T-cell (primary cell): ENCODE measurements around the gene PIK3R6. TPM values are rescaled to one million over a fixed set of nuclear protein-coding genes. Genes with fewer than 3 reads are reported as not detected.

Source experiments
- ATAC-seq, 4 experiments: fragments of 200-7000 bp in 3 of 4; fragments of 150-1000 bp in 1 of 4; cut with Tn5 transposase; replicated peaks in 1 of 4; 1 replicate in 3 of 4; 2 replicates in 1 of 4; pipeline ENCODE4 v1.10.0; 2021; ENCODE audit warnings: moderate library complexity in 3 of 4, mild to moderate bottlenecking in 2 of 4, moderate number of reproducible peaks in 1 of 4
- CTCF ChIA-PET, 2 donors: fragments of 300-600 bp; sonication (Branson Sonifier 250); formaldehyde crosslinking; loops; one replicate each; lab custom pipeline; 2022; ENCODE audit warnings: antibody characterized with exemption in 2 of 2; lab: Charles Lee
- POLR2A ChIA-PET, 2 donors: fragments of 300-600 bp; sonication (Branson Sonifier 250); formaldehyde crosslinking; loops; one replicate each; lab custom pipeline; 2022; ENCODE audit warnings: antibody characterized with exemption in 2 of 2; lab: Charles Lee
- DNase-seq, 35 experiments: peaks; one replicate each; pipeline versions ENCODE4 v3.0.0 to v3.0.0-alpha.2; 2013 to 2023
- H3K27ac ChIP-seq: one replicate; pipeline ENCODE4 v1.5.1; 2013; ENCODE audit warnings: low read length
- H3K27me3 ChIP-seq, 2 experiments: replicated peaks in 1 of 2; 1 replicate in 1 of 2; 2 replicates in 1 of 2; pipeline versions ENCODE4 v1.6.1 to v1.7.0; 2013; ENCODE audit warnings: low read length in 1 of 2, mixed read lengths in 1 of 2; ENCODE audit not compliant: control insufficient read depth in 2 of 2, insufficient read depth in 2 of 2; ENCODE audit errors: extremely low read depth in 1 of 2
- H3K36me3 ChIP-seq, 2 donors: 1 replicate in 1 of 2; 2 replicates in 1 of 2; pipeline versions ENCODE4 v1.6.1 to v1.7.0; 2013; ENCODE audit warnings: low read length in 1 of 2; ENCODE audit not compliant: control insufficient read depth in 2 of 2, insufficient read depth in 1 of 2; ENCODE audit errors: extremely low read depth in 1 of 2
- H3K4me1 ChIP-seq, 2 experiments: 1 replicate in 1 of 2; 2 replicates in 1 of 2; pipeline versions ENCODE4 v1.6.1 to v1.7.0; 2013; ENCODE audit warnings: low read length in 2 of 2, mixed read lengths in 1 of 2; ENCODE audit not compliant: insufficient read depth in 2 of 2, control insufficient read depth in 1 of 2; ENCODE audit errors: extremely low read depth in 1 of 2
- H3K4me3 ChIP-seq, 2 donors: 1 replicate in 1 of 2; 2 replicates in 1 of 2; pipeline versions ENCODE4 v1.5.1 to v1.7.0; 2013; ENCODE audit warnings: mild to moderate bottlenecking in 2 of 2, low read length in 1 of 2, moderate library complexity in 1 of 2; ENCODE audit not compliant: control insufficient read depth in 1 of 2; ENCODE audit errors: extremely low read depth in 1 of 2
- H3K9me3 ChIP-seq: 2 replicates; pipeline ENCODE4 v1.7.0; 2013
- H3K27ac Mint-ChIP-seq, 2 donors: one replicate each; pipeline ENCODE4 v1.8.0; 2020 to 2021; ENCODE audit warnings: mild to moderate bottlenecking in 2 of 2, mixed read lengths in 2 of 2
- H3K27me3 Mint-ChIP-seq, 2 donors: one replicate each; pipeline ENCODE4 v1.8.0; 2021 to 2022; ENCODE audit warnings: mixed read lengths in 2 of 2
- H3K36me3 Mint-ChIP-seq: one replicate; pipeline ENCODE4 v1.8.0; 2021; ENCODE audit warnings: mixed read lengths
- H3K4me1 Mint-ChIP-seq, 3 donors: one replicate each; pipeline ENCODE4 v1.8.0; 2020 to 2022; ENCODE audit warnings: mixed read lengths in 3 of 3, mild to moderate bottlenecking in 1 of 3
- H3K4me3 Mint-ChIP-seq, 3 donors: one replicate each; pipeline ENCODE4 v1.8.0; 2020 to 2022; ENCODE audit warnings: mild to moderate bottlenecking in 3 of 3, mixed read lengths in 3 of 3, moderate library complexity in 3 of 3
- H3K9me3 Mint-ChIP-seq, 3 donors: one replicate each; pipeline ENCODE4 v1.8.0; 2020 to 2022; ENCODE audit warnings: mixed read lengths in 3 of 3
- WGBS: methylation state at CpG from one replicate; pipeline ENCODE4 v1.1.5; 2013; ENCODE audit warnings: missing lambda C conversion rate; ENCODE audit not compliant: insufficient coverage; 5-methylcytosine and 5-hydroxymethylcytosine counted together
- total RNA-seq, 35 experiments: library from RNA in 6 of 35; stranded (reverse) in 6 of 35; fragments of 120-200 nt in 1 of 35; gene quantifications; one replicate each; pipeline versions ENCODE4 v1.2.1 to v1.2.4 and lab custom pipeline; 2013 to 2026

Gene PIK3R6
- total RNA-seq, 5 donors from 2014 or later (not counting 1 experiment from before 2014, with no cell fraction given) = 0.53 to 1.4 (median 0.72) TPM

DNA sequence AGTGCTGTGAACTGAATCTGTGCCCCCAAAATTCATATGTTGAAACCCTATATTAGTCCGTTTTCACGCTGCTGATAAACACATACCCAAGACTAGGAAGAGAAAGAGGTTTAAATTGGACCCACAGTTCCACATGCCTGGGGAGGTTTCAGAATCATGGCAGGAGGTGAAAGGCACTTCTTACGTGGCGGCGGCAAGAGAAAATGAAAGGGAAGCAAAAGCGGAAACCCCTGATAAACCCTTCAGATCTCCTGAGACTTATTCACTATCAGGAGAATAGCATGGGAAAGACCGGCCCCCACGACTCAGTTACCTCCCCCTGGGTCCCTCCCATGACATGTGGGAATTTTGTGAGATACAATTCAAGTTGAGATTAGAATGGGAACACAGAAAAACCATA, 105.5 kb downstream of the PIK3R6 start:
- ChIA-PET CTCF (no interaction called here), POLR2A (no interaction called here)
- Mint-ChIP-seq H3K27ac (no peak overlapping the region), H3K9me3 (peaks cover 0 to 4% (median 0%) of the 10 kb centered on the region in 3 donors), H3K4me3 (no peak overlapping the region), H3K4me1 (no peaks in the 10 kb centered on the region), H3K27me3 (peaks cover 4 to 8% of the 10 kb centered on the region in 2 donors), H3K36me3 (no peaks in the 10 kb centered on the region)
- WGBS = 100% methylated on average over 3 of the region's 8 CpGs
- H3K27me3 ChIP-seq = peaks cover 0 to 18% of the 10 kb centered on the region in 2 experiments
- ATAC-seq = no peak
- no peak for DNase-seq
- H3K9me3 ChIP-seq = no peaks in the 10 kb centered on the region
- H3K36me3 ChIP-seq = no peaks in the 10 kb centered on the region
- H3K4me3 ChIP-seq = no peak overlapping the region
- no peak overlapping the region for H3K27ac ChIP-seq
- H3K4me1 ChIP-seq = no peaks in the 10 kb centered on the region

- H3K27me3 Mint-ChIP-seq = peaks cover 22 to 23% of the 10 kb centered on the region in 2 donors
- H3K4me3 Mint-ChIP-seq = no peak within 1 kb of the TSS
Observed at GRCh38 chr17:8758137-8758596, 109.3 kb downstream of the PIK3R6 start, which contains the start of gene SPDYE4. Gene SPDYE4, minus strand, starts transcription at chr17:8758546. Its CDS starts 164 bp downstream, at chr17:8758382.

GRCh38 chr17:8757189-8757588, 110.3 kb downstream of the PIK3R6 start:
- peaks cover 22 to 23% of the 10 kb centered on the region in 2 donors for H3K27me3 Mint-ChIP-seq
- Histone ChIP-seq H3K4me1 (no peaks in the 10 kb centered on the region), H3K4me3 (no peak overlapping the region), H3K27me3 (peaks cover 0 to 34% of the 10 kb centered on the region in 2 experiments), H3K27ac (no peak overlapping the region), H3K9me3 (no peaks in the 10 kb centered on the region), H3K36me3 (no peaks in the 10 kb centered on the region)
- H3K36me3 Mint-ChIP-seq = no peaks in the 10 kb centered on the region
- ATAC-seq (no peak), DNase-seq (no peak)
- H3K9me3 Mint-ChIP-seq = peaks cover 0 to 4% (median 0%) of the 10 kb centered on the region in 3 donors
- WGBS = 98% methylated on average over 7 of the region's 13 CpGs
- no peaks in the 10 kb centered on the region for H3K4me1 Mint-ChIP-seq
- ChIA-PET POLR2A (interaction anchor here in 1 of 2 donors (0.6 kb wide), 1 partner anchor 118 kb away, joined by 3 read pairs; no protein-coding TSS in a partner anchor), CTCF (interaction anchor here in 1 of 2 donors (1.2 kb wide), 1 partner anchor 29 kb away, joined by 3 read pairs; no protein-coding TSS in a partner anchor)
- no peak overlapping the region for H3K27ac Mint-ChIP-seq
- no peak overlapping the region for H3K4me3 Mint-ChIP-seq

More at GRCh38 chr17:8758137-8758596, 109.3 kb downstream of the PIK3R6 start, which contains the start of gene SPDYE4:
- POLR2A ChIA-PET = no interaction called here
- CTCF ChIA-PET = no interaction called here
- no peaks in the 10 kb centered on the region for H3K36me3 Mint-ChIP-seq
- H3K36me3 ChIP-seq = no peaks in the 10 kb centered on the region
- ATAC-seq = no peak
- no peak within 1 kb of the TSS for H3K27ac Mint-ChIP-seq
- H3K27me3 ChIP-seq = peaks cover 0 to 34% of the 10 kb centered on the region in 2 experiments
- no peak within 1 kb of the TSS for H3K4me3 ChIP-seq
- H3K27ac ChIP-seq = no peak within 1 kb of the TSS
- H3K9me3 Mint-ChIP-seq = peaks cover 0 to 4% (median 0%) of the 10 kb centered on the region in 3 donors
- WGBS = 77% methylated on average over 11 of the region's 15 CpGs
- H3K9me3 ChIP-seq = no peaks in the 10 kb centered on the region
- no peaks in the 10 kb centered on the region for H3K4me1 Mint-ChIP-seq
- H3K4me1 ChIP-seq = no peaks in the 10 kb centered on the region
- no peak for DNase-seq

DNA sequence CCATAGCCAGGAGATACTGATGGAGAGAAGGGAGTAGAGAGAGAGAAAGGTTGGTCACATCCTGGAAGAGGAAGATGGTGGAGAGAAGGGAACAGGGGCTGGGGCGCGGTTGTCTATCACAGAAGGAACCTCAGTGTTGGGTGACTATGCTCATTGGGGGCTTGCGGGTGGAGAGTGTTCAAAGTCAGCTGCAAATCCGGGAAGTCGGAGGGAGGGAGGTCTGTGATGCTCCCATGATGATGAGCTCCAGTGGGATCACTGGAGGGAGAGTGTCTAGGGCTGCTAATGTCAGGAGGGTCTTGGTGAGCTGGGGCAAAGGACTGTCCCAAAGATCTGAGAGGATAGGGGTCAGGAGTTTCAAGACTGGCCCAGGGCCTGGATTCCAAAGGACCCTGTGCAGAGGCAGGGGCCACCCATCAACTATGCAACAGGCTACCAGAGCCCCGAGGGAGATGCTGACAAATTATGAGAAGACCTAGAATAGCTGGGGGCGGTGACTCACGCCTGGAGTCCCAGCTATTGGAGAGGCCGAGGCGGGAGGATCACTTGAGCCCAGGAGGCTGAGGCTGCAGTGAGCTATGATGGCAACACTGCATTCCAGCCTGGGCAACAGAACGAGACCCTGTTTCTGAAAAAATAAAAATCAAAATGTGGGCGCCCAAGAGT, 111.8 kb downstream of the PIK3R6 start:
- no peaks in the 10 kb centered on the region for H3K4me1 Mint-ChIP-seq
- no peak overlapping the region for H3K4me3 Mint-ChIP-seq
- Histone ChIP-seq H3K27ac (no peak overlapping the region), H3K36me3 (no peaks in the 10 kb centered on the region), H3K9me3 (no peaks in the 10 kb centered on the region), H3K4me3 (no peak overlapping the region), H3K27me3 (peaks cover 0 to 33% of the 10 kb centered on the region in 2 experiments), H3K4me1 (no peaks in the 10 kb centered on the region)
- ChIA-PET CTCF (interaction anchor here in 1 of 2 donors (1.2 kb wide), 1 partner anchor 30 kb away, joined by 3 read pairs; no protein-coding TSS in a partner anchor), POLR2A (no interaction called here)
- no peaks in the 10 kb centered on the region for H3K9me3 Mint-ChIP-seq
- no peaks in the 10 kb centered on the region for H3K36me3 Mint-ChIP-seq
- no peak for ATAC-seq
- H3K27me3 Mint-ChIP-seq = peaks cover 22 to 23% of the 10 kb centered on the region in 2 donors
- WGBS = 85% methylated on average over 12 of the region's 12 CpGs
- DNase-seq = no peak
- H3K27ac Mint-ChIP-seq = no peak overlapping the region

- WGBS = 78% methylated on average over 5 of the region's 8 CpGs
- POLR2A ChIA-PET = no interaction called here
- CTCF ChIA-PET = no interaction called here
Observed at GRCh38 chr17:8754890-8755289, 112.6 kb downstream of the PIK3R6 start.

DNA sequence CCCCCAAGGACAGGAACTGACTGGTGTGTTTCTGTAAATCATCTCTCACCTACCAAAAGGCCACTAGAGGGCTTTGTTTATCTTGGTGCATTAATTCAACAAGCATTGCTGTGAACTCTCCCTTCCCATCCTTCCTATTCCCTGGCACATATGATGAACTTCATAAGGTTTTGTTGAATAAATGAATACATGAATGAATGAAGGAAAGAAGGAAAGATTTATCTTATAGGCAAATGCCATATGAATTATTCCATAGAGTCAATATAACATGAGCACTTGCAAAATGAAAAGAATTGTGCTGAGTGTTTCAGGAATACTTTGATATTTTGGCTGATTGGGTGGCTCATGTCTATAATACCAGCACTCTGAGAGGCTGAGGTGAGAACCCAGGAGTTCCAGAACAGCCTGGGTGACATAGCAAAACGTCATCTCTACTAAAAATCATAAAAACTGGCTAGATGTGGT, 113.5 kb downstream of the PIK3R6 start:
- Histone ChIP-seq H3K36me3 (no peaks in the 10 kb centered on the region), H3K4me3 (no peak overlapping the region), H3K9me3 (no peaks in the 10 kb centered on the region), H3K4me1 (no peaks in the 10 kb centered on the region), H3K27me3 (peaks cover 0 to 30% of the 10 kb centered on the region in 2 experiments), H3K27ac (no peak overlapping the region)
- Mint-ChIP-seq H3K27me3 (peaks cover 22 to 23% of the 10 kb centered on the region in 2 donors), H3K4me1 (no peaks in the 10 kb centered on the region), H3K27ac (no peak overlapping the region), H3K36me3 (no peaks in the 10 kb centered on the region), H3K4me3 (no peak overlapping the region), H3K9me3 (no peaks in the 10 kb centered on the region)
- WGBS = no CpG with 5 or more reads among the region's 1 CpG
- ChIA-PET CTCF (interaction anchor here in 1 of 2 donors (0.5 to 1.3 kb wide), 2 partner anchors 32 to 88 kb away, joined by 3 read pairs; no protein-coding TSS in a partner anchor), POLR2A (no interaction called here)
- DNase-seq = peak in 1 of 35 experiments; percentile 25
- ATAC-seq = no peak

More at GRCh38 chr17:8754890-8755289, 112.6 kb downstream of the PIK3R6 start:
- Mint-ChIP-seq H3K4me3 (no peak overlapping the region), H3K27ac (no peak overlapping the region), H3K4me1 (no peaks in the 10 kb centered on the region), H3K9me3 (no peaks in the 10 kb centered on the region), H3K27me3 (peaks cover 22 to 23% of the 10 kb centered on the region in 2 donors), H3K36me3 (no peaks in the 10 kb centered on the region)
- H3K4me1 ChIP-seq = no peaks in the 10 kb centered on the region
- DNase-seq = no peak
- H3K9me3 ChIP-seq = no peaks in the 10 kb centered on the region
- ATAC-seq = no peak
- no peaks in the 10 kb centered on the region for H3K36me3 ChIP-seq
- H3K27me3 ChIP-seq = peaks cover 0 to 30% of the 10 kb centered on the region in 2 experiments
- H3K27ac ChIP-seq = no peak overlapping the region
- no peak overlapping the region for H3K4me3 ChIP-seq
